ENCODE data around the gene CRACR2A. TPM values are rescaled to one million over a fixed set of nuclear protein-coding genes. Genes with fewer than 3 reads are reported as not detected.
A peak's percentile ranks its signal among the peaks of the same experiment; 100 is the strongest.

The CRACR2A gene
- total RNA-seq, 4 donors from 2014 or later = 0.47 to 1.7 (median 1.1) TPM

- H3K27me3 ChIP-seq = no peaks in the 10 kb centered on the region
- intact Hi-C loops (cut with DNase I; ENCODE audit: low total_unique reads) (no loop called here), in situ Hi-C loops (cut with MboI; ENCODE audit: low sequenced_read_pairs in 4 of 4) (loop anchor here in 1 of 4 donors (10.0 kb wide), 1 partner anchor 112 kb away; no protein-coding TSS in a partner anchor)
- no peak overlapping the region for H3K4me3 ChIP-seq
- DNase-seq (no peak), ATAC-seq (no peak)
- no peaks in the 10 kb centered on the region for H3K36me3 ChIP-seq
- H3K27ac ChIP-seq = no peak overlapping the region
- H3K4me1 ChIP-seq = no peaks in the 10 kb centered on the region
- H3K9me3 ChIP-seq = no peaks in the 10 kb centered on the region
- no peak for TF ChIP-seq POLR2A (IDR thresholded peaks at IDR 0.05)
- TF ChIP-seq, protein P1, sequence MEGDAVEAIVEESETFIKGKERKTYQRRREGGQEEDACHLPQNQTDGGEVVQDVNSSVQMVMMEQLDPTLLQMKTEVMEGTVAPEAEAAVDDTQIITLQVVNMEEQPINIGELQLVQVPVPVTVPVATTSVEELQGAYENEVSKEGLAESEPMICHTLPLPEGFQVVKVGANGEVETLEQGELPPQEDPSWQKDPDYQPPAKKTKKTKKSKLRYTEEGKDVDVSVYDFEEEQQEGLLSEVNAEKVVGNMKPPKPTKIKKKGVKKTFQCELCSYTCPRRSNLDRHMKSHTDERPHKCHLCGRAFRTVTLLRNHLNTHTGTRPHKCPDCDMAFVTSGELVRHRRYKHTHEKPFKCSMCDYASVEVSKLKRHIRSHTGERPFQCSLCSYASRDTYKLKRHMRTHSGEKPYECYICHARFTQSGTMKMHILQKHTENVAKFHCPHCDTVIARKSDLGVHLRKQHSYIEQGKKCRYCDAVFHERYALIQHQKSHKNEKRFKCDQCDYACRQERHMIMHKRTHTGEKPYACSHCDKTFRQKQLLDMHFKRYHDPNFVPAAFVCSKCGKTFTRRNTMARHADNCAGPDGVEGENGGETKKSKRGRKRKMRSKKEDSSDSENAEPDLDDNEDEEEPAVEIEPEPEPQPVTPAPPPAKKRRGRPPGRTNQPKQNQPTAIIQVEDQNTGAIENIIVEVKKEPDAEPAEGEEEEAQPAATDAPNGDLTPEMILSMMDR (IDR thresholded peaks at IDR 0.05 in 4 of 5, conservative IDR thresholded peaks at IDR 0.05 in 1 of 5) = no peak
These were observed 90.4 kb downstream of the CRACR2A start for GRCh38 chr12:3662521-3662921.

DNA sequence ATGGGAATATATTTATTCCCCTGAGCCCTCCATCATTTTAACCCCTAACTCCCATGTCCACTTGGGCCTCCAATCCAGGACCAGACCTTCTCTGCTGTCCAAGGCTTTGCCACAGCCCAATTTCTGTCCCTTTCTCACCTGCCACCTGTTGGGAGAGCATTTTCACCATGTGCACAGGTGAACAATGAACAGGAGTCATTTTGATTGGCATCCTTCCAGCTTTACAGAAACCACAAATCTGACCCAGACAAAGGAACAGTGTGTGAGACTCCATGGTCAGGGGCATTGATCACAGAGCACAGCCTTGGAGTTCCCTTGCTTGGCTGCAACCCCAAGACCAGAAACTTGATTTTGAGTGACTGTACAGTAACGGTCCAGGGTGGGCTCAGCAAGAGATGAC, 91.9 kb downstream of the CRACR2A start:
- no peak overlapping the region for H3K27ac ChIP-seq

DNA sequence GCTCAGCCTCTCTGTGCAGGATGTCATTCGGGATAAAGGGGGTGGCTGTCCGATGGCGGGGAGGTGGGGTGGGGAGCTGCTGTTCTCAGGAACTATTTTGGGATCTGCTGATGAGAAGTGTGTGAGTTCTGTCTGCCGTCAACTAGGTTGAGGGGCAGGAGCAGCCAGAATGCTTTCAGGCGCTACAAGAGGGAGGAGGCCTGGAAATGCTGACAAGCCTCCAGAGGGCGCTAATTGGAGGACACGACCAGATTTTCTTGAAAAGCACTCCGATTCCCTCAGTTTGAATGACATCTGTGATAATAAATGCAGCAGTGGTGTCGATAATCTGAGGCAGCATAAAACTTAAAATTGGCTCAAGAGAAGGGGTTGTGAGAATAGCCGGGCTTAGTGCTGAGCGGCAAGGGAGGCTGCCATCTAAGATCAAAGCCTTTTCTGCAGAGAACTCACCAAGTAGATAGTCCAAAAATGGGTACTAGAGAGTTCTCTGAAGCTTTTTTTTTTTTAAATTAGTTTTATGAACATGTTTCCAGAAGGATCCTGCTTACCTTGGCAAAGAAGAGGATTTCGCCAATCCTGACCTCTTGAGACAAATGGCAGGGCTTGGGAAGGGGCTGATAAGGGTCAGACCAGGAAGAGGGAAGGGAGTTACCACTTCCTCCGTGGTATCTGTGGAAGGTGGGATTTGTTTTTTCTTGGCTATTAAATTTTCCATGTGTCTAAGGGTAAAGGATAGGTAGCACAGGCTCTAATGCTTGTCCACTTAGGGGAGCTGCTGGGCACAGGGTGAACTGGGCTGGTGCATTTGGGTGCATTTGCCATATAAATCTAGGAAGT, 94.4 kb downstream of the CRACR2A start:
- no peak overlapping the region for H3K27ac ChIP-seq
- peak in 1 of 2 donors; percentile 21 for DNase-seq
- TF ChIP-seq, protein P1 (IDR thresholded peaks at IDR 0.05 in 4 of 5, conservative IDR thresholded peaks at IDR 0.05 in 1 of 5) = peak in 3 of 5 experiments; percentile 17 to 35 (median 23)
- TF ChIP-seq POLR2A (IDR thresholded peaks at IDR 0.05) = no peak
- no peaks in the 10 kb centered on the region for H3K36me3 ChIP-seq
- no peak overlapping the region for H3K4me3 ChIP-seq
- H3K27me3 ChIP-seq = no peaks in the 10 kb centered on the region
- intact Hi-C loops (cut with DNase I; ENCODE audit: low total_unique reads) (loop anchor here (10.0 kb wide), 2 partner anchors 146 to 354 kb away; no protein-coding TSS in a partner anchor), in situ Hi-C loops (cut with MboI; ENCODE audit: low sequenced_read_pairs in 4 of 4) (loop anchor here in 2 of 4 donors (10.0 kb wide), 1 partner anchor 116 kb away; no protein-coding TSS in a partner anchor)
- no peak for ATAC-seq
- no peaks in the 10 kb centered on the region for H3K4me1 ChIP-seq
- no peaks in the 10 kb centered on the region for H3K9me3 ChIP-seq

More for the DNA sequence above, 91.9 kb downstream of the CRACR2A start:
- TF ChIP-seq POLR2A (IDR thresholded peaks at IDR 0.05) = no peak
- TF ChIP-seq, protein P1 (IDR thresholded peaks at IDR 0.05 in 4 of 5, conservative IDR thresholded peaks at IDR 0.05 in 1 of 5) = no peak
- no peaks in the 10 kb centered on the region for H3K27me3 ChIP-seq
- no peak overlapping the region for H3K4me3 ChIP-seq
- no peaks in the 10 kb centered on the region for H3K4me1 ChIP-seq
- DNase-seq (no peak), ATAC-seq (no peak)
- H3K9me3 ChIP-seq = no peaks in the 10 kb centered on the region
- intact Hi-C loops (cut with DNase I; ENCODE audit: low total_unique reads) (no loop called here), in situ Hi-C loops (cut with MboI; ENCODE audit: low sequenced_read_pairs in 4 of 4) (loop anchor here in 1 of 4 donors (10.0 kb wide), 1 partner anchor 114 kb away; no protein-coding TSS in a partner anchor)
- H3K36me3 ChIP-seq = no peaks in the 10 kb centered on the region

- intact Hi-C loops (cut with DNase I; ENCODE audit: low total_unique reads) = loop anchor here (1.0 to 10.0 kb wide), 3 partner anchors 120 to 352 kb away; no protein-coding TSS in a partner anchor
- in situ Hi-C loops (cut with MboI; ENCODE audit: low sequenced_read_pairs in 4 of 4) = loop anchor here in 2 of 4 donors (10.0 kb wide), 1 partner anchor 118 kb away; no protein-coding TSS in a partner anchor
- H3K27ac ChIP-seq = no peak overlapping the region
- H3K4me1 ChIP-seq = no peaks in the 10 kb centered on the region
- no peaks in the 10 kb centered on the region for H3K27me3 ChIP-seq
- H3K36me3 ChIP-seq = no peaks in the 10 kb centered on the region
- no peak overlapping the region for H3K4me3 ChIP-seq
- no peaks in the 10 kb centered on the region for H3K9me3 ChIP-seq
- ATAC-seq (no peak), DNase-seq (no peak)
- no peak for TF ChIP-seq POLR2A (IDR thresholded peaks at IDR 0.05)
- TF ChIP-seq, protein P1 (IDR thresholded peaks at IDR 0.05 in 4 of 5, conservative IDR thresholded peaks at IDR 0.05 in 1 of 5) = no peak
These were observed 95.8 kb downstream of the CRACR2A start for GRCh38 chr12:3656946-3657622.
